ENCODE results near the gene NSG2.
"Not testable (repeated sequence)": the region's sequence is repeated elsewhere in the genome, so short reads cannot be mapped to it uniquely, and the experiment has no call there.

Gene NSG2

DNA sequence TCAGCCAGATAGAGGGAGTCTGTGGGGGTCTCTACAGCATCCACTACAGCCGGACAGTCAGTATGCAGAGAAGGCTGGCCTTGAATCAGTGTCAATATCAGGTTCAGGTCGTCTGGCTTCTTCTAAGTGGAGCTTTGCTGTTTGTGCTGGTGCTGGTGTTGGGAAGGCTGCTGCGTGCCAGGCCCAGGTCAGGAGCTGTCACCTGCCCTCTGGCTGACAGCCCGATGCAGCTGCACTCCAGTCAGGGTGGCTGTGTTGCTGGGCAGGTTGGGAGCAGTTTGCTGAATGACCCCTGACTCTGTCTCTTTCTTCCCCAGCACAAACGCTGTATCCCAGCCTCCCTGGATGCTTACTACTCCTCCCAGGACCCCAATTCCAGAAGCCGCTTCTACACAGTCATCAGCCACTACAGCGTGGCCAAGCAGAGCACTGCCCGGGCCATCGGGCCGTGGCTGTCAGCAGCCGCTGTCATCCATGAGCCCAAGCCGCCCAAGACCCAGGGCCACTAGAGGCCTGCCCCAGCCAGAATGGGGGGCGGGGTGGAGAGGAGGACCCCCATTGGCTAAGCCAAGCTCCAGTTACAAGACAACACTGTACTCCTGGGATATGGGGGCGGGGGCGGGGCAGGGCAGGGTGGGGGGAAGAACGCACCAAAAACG lies 61.6 kb downstream of the NSG2 start:
- DNase-seq, result no peak

GRCh38 chr5:174108745-174109144 lies 63.2 kb downstream of the NSG2 start:
- no peak for DNase-seq

- no peak for DNase-seq
These were observed 64.3 kb downstream of the NSG2 start for GRCh38 chr5:174109698-174110260.

- DNase-seq, result no peak
These were observed 64.8 kb downstream of the NSG2 start for GRCh38 chr5:174110310-174110709.

DNA sequence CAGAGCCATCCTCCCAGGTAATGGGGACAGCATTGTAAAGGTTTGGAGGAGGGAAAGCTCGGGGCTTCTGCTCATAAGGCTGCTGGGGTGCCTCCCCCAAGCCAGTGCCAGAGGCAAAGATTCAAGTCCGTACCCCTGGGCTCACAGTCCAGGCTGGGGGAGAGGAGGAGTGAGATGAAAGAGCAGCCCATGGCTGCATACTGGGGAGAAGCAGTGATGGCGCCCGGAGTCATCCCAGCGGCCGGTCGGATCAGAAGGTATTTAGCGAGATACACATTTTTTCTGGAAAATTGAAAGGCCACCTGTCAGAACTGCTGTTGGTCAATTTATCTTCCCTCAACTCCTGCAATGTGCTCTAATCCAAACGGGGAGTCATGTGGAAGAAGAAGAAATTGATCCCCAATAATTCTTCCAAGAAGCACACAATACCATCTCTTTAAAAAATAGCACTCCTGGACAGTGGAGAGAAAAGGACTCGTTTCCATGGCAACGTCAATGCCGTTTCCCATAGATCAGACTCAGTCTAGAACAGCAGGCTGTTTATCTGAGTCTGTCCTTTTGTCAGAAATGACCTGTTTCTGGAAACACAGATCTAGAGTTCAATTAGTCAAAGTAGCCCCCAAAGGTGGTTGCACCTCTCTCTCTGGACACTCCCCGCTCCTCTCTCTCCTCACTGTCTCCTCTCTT lies 65.9 kb downstream of the NSG2 start:
- DNase-seq, result no peak

DNA sequence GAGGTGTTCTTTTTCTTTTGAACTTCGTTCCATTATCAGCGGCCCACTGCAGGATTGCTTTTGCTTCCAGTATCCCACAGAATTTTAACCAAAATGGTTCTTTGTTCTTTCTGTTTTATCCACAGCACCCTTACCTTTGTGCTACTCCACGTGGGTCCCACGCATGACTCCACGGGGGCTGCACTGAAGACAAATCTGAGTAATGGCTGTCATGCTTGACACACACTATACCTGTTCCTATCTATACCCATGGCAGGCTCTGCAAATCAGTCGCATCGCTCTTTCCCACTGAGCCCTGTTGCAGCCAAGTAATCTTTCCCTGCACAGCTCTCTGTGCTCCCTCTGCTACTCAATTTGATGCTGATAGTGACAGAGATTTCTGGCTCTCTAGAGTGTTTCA lies 69.7 kb downstream of the NSG2 start:
- no peak for DNase-seq

DNA sequence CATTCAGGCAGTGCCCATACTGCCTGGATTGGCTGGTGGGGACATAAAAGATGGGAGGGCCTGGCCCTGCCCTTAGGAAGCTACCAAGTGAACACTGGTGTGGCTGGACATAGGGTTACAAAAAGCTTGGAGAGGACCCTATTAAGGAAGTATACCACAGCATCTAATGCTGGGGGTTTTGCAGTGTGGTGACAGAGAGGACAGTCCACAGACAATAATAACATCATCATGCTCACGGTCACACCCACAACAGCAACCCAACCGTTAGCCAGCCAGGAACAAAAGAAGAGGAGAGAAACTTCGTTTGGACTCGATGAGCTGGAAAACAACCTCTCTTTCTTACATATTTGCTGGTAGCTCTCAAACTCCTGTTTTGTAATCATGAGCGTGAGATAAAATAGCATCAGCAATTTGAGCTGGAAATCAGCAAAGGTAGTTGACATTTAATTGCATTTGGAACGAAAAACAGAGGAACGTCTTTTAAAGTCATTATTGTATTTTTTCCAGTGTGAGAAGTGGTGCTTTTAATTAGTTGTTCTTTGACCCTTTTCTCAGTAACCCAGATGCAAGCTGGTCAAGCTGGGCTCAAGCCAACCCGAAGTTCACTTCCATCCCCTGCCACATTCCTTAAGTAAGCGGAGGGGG lies 73.4 kb downstream of the NSG2 start:
- no peak for DNase-seq

- DNase-seq, result no peak
These were observed 74.0 kb downstream of the NSG2 start for GRCh38 chr5:174119468-174119881.

DNA sequence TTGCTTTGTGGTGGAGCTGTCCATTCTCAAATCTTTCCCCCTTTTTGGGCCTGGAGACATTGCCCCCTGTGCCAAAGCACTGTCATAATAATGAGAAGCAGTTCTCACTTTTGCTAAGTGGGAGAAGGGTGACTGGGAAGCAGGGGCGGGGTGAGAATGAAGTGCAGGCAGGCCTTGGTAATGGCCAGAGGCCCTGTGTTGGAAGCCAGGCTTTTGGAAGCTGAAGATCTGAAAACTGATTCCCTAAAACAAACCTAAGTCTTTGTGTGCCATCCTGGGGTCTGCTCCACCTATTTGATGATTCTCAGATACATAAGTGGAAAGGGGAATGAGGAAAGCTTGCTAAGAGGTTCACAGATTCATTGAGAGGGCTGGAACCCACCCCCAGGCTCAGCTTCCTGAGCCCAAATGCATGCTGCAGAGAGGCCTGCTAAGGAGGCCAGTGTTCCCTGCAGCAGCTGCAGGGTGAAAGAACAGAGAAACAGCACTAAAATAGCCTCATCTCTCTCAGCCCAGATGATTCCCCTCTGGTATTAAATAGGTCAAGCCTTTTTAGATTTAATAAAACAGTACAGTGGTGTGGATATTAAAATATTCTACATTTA lies 75.0 kb downstream of the NSG2 start:
- DNase-seq, result no peak

- no peak for DNase-seq
These were observed 89.0 kb downstream of the NSG2 start for GRCh38 chr5:174134545-174134944.

DNA sequence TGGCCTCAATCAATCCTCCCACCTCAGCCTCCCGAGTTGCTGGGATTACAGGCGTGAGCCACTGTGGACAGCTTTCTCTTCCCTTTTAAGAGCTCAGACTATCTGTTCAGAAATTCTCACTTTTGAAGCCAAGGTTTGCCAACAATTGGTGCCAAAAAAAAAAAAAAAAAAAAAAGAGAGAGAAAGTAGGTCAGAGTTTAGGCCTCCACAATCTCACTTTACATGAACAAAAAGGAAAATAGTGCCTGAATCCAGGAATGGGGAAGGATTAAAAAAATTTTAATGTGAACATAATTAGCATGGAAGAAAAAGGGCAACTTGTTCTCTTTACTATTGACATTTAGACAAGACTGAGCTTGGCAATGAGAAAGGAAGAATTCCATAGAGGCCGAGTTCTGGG lies 94.1 kb downstream of the NSG2 start:
- DNase-seq, result no peak

DNA sequence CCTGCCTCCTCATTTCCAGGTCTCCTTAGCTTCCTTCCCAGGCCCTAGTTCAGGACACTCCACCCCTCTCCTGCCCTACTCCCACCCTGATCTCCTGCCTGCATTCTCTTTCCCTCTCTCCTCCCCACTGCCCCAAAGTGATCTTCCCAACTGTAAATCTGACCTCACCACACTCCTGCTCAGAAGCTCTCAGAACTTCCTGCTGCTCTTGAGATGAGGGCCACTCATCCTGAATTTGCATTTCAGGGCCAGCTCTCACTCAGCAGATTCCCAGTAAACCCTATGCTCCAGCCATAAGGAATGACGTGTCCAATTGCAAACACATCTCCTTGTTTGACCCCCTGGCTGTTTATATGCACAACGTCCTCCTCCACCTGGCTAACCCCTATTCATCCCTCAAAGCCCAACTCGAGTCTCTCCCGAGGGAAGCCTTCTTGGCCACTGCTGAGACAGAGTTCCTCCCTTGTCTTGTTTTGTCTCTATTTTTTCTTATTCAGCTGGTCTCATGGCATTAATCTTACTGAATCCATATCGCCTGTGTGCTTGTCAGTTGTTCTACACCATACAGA lies 95.0 kb downstream of the NSG2 start:
- no peak for DNase-seq

DNA sequence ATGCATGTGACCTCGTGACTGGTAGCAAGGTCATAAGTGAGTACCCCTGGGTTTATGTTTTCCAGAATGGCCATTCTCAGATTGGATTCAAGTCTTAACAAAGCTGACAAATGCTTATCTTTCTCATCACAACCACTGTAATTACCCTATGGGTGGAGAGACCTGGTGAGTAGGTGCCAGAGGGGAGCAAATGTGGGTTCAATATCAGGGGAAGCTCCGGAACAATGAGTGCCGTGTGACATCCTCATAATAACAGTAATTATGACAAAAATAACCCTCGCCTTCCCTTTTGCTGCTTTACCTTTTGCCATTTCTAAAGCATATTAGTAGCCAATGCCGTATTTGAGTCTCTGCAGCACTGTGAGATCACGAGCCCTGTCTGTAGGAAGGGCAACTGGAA lies 95.9 kb downstream of the NSG2 start:
- no peak for DNase-seq

DNA sequence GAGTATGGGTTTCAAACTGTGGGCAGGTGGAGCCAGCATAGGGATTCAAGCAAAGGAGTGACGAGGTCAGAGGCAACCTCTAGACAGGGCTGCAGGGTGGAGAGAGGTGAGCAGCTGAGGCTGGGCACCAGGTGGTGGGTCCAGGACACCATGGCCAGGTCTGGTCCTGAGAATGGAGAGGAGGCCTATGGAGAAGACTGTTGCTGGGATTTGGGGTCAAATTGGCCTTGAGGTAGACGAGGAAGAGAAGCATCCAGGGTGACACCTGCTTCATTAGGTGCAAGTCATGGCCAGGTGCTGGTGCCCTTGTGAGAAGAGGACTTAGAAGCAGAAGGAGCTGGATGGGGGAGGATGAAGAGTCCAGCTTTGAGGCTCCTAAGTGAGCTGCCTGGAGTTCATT lies 99.6 kb downstream of the NSG2 start:
- no peak for DNase-seq

DNA sequence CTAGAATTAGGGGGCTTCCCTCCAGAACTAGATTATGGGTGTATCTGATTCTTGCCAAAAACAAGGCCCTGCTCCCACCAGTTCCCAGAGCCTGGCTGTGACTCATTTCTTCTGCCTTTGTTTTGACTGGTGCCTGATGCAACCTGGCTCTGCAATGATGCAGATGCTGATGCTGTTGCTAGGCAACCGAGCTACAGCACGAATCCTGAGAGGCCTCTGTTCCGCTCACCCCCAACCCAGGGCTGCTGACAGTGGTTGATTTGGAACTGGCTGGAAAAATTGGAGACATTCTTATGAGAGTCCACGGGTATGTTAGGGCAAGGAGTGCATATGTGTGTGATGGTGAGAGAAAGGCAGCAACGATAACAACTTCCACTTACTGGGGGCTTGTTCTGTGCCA lies 100.3 kb downstream of the NSG2 start:
- DNase-seq, result no peak

DNA sequence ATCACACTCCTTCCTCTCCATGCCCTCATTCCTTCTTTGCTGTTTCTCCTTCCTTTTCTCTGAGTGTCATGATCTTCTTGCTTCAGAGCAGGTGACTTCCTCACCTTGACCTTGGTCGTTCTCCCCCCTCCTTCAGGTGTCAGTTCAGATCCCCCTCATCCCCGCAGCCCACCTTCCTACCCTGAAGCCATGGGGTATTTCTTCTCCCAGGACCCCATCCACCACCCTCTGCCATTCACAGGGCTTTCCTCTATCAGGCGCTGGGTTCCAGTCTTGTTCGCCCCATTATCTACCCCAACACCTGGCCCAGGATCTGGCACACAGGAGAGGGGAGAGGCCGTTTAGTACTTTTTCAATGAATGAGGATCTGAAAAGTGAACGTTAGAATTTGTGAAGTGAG lies 101.0 kb downstream of the NSG2 start:
- no peak for DNase-seq

- DNase-seq, result not testable (repeated sequence)
These were observed 101.5 kb downstream of the NSG2 start for GRCh38 chr5:174147012-174147411.

DNA sequence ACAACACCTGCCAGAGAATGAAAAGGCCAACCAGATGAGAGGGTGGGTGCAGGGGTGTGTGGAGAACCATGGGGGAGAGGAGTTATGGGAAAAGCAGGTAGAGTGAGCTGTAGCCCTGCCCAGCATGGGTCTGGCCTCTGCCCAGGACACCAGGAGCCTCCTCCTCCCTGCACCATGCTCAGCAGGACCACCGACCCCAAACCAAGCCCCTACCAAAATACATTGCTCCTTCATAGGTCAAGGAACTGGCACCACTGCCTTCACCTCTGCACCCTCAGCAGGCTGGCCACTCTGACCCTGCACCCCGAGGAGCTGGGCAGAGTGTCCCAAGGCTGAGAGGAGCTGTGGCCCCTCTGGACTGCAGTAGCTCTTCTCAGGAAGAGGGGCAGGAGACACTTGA lies 102.0 kb downstream of the NSG2 start:
- DNase-seq, result no peak

DNA sequence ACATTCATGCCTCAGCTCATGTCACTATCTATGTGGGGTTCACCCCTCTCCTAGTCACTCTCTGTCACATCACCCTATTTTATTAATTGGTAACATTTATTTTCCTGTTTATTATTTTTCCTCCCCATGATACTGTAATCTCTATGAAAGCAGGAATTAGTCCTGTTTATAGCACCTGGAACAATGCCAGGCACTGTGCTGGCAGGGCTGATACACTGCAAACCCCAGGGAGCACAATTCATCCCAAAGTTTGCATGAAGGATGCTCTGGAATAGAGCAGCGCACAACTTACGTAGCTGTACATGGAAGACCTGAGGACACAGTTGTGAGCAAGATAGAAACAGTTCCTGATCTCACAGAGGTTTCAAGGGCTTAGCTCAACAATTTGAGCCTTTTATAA lies 103.2 kb downstream of the NSG2 start:
- no peak for DNase-seq

GRCh38 chr5:174149426-174149825 lies 103.9 kb downstream of the NSG2 start:
- no peak for DNase-seq

GRCh38 chr5:174149989-174150388 lies 104.5 kb downstream of the NSG2 start:
- no peak for DNase-seq

DNA sequence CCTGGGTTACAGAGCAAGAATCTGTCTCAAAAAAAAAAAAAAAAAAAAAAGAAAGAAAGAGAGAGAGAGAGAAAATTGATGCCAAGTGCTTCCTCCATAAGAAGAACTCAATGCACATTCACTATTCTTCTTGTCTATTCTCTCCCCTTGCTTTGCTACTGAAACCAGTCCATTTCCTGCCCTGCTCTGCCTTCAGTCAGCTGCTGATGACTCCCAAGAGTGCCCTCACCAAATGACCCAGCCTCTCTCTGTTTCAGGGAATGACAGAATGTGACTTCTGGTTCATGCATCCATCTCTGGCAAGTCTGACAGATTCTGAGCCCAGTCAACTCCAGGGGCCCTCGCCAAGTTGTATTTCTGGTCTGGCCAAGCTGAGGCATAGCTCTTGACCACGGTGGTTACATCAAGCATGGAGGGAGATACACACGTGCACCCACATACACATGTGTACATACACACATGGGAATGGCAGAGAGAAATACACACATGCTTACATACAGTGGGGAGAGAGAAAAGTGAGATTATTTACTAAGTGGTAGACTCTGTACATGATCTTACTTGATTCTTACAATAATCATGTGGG lies 106.2 kb downstream of the NSG2 start:
- no peak for DNase-seq

- no peak for DNase-seq
These were observed 109.1 kb downstream of the NSG2 start for GRCh38 chr5:174154559-174154958.
